CD4-positive, alpha-beta T cell treated with Interferon alpha-2 for 1 hour (primary cell): Measurements from ENCODE around the gene KCTD20.

Experiments
- DNase-seq, 2 donors: peaks; one replicate each; pipeline ENCODE4 v3.0.0-alpha.2; 2020 to 2022

Gene KCTD20

GRCh38 chr6:36499918-36500317 lies 57.1 kb downstream of the KCTD20 start:
- no peak for DNase-seq

- DNase-seq, result no peak
Measured at GRCh38 chr6:36501686-36502085, 58.9 kb downstream of the KCTD20 start.

- DNase-seq, result no peak
Measured at GRCh38 chr6:36504181-36504580, 61.4 kb downstream of the KCTD20 start.

GRCh38 chr6:36504982-36505381 lies 62.2 kb downstream of the KCTD20 start:
- DNase-seq, result no peak

- no peak for DNase-seq
Measured at GRCh38 chr6:36505744-36506534, 63.1 kb downstream of the KCTD20 start.

GRCh38 chr6:36506611-36507010 lies 63.8 kb downstream of the KCTD20 start:
- DNase-seq, result no peak

GRCh38 chr6:36508532-36508931 lies 65.7 kb downstream of the KCTD20 start:
- DNase-seq, result no peak

GRCh38 chr6:36510365-36510764 lies 67.6 kb downstream of the KCTD20 start:
- no peak for DNase-seq

- no peak for DNase-seq
Measured at GRCh38 chr6:36514554-36515456, 72.0 kb downstream of the KCTD20 start.

- DNase-seq, result no peak
Measured at GRCh38 chr6:36515844-36516243, 73.0 kb downstream of the KCTD20 start.

- DNase-seq, result no peak
Measured at GRCh38 chr6:36516559-36516958, 73.8 kb downstream of the KCTD20 start.

GRCh38 chr6:36516988-36517387 lies 74.2 kb downstream of the KCTD20 start:
- DNase-seq, result no peak

- no peak for DNase-seq
Measured at GRCh38 chr6:36517408-36517807, 74.6 kb downstream of the KCTD20 start.

GRCh38 chr6:36519352-36519751 lies 76.6 kb downstream of the KCTD20 start:
- no peak for DNase-seq

- no peak for DNase-seq
Measured at GRCh38 chr6:36523451-36523850, 80.7 kb downstream of the KCTD20 start.

GRCh38 chr6:36523936-36524499 lies 81.2 kb downstream of the KCTD20 start:
- no peak for DNase-seq

- DNase-seq, result no peak
Measured at GRCh38 chr6:36524871-36525270, 82.1 kb downstream of the KCTD20 start.

- DNase-seq, result no peak
Measured at GRCh38 chr6:36525346-36525745, 82.5 kb downstream of the KCTD20 start.

- DNase-seq, result no peak
Measured at GRCh38 chr6:36526066-36526465, 83.3 kb downstream of the KCTD20 start.

GRCh38 chr6:36533321-36533720 lies 90.5 kb downstream of the KCTD20 start:
- DNase-seq, result no peak

- no peak for DNase-seq
Measured at GRCh38 chr6:36536873-36537547, 94.2 kb downstream of the KCTD20 start.

- peak; percentile 5 to 41 for DNase-seq
Measured at GRCh38 chr6:36539814-36540568, 97.2 kb downstream of the KCTD20 start.
